ENCODE results near the gene KLRD1.
"Not testable (repeated sequence)": the region's sequence is repeated elsewhere in the genome, so short reads cannot be mapped to it uniquely, and the experiment has no call there.

Gene KLRD1

GRCh38 chr12:10307630-10308029 is at the start of gene KLRD1:
TSS of gene KLRD1 (plus strand) at chr12:10307870. CDS start at chr12:10308078, 208 bp downstream.
- no peak for DNase-seq

DNA sequence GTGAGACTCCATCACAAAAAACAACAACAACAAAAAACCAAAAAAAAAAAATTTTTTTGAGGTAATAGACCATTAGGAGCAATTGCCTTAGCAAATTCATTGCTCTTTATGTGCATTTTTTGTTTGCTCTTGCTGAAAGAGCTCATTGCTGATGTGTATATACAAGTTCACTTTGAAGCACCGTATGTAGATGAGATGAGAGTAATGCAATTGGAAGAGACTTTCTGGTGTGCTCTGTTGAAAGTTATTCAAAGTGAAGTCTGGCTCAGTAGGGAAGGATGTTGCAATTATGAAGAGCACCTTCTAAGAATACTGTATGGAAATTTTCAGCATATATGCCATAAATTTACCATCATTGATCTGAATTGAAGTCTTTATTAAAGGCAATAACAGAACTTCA is 46.7 kb upstream of the KLRD1 start:
- DNase-seq: no peak

DNA sequence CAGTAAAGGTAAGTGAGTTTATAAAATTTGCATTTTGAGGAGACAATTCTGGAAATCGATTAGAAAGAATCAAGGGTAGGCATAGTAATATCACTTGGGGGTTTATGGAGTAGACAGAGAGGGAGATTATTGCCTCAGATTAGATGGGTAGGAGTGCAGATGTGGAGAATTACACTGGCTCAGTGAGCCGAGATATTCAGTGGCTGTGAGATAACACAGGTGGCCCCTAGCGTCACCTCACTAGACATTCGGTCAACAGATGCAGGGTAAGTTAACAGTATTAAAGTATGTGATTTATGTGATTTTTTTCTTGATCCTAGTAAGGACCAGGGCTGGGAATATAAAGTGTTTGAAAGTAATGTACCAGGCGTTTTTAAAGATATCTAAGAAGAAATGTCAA is 39.6 kb upstream of the KLRD1 start:
- no peak for DNase-seq

DNA sequence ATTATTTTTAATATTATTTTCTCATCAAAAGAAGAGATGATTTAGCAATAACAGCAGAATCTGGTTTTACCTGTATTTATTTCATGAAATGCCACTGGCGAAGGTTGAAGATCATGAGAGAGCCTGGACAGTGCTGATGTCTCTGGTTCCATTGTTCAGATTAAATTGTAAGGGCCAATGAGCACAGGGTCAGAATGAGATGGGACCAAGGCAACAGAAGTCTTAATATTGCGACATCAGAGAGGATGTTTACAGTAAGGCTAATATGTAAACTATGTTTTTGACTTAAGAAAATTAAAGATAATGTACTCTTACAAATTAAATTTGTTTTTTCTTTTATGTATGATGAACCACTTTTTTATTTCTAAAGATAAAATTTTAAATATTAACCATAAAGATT is 35.2 kb upstream of the KLRD1 start:
- no peak for DNase-seq

DNA sequence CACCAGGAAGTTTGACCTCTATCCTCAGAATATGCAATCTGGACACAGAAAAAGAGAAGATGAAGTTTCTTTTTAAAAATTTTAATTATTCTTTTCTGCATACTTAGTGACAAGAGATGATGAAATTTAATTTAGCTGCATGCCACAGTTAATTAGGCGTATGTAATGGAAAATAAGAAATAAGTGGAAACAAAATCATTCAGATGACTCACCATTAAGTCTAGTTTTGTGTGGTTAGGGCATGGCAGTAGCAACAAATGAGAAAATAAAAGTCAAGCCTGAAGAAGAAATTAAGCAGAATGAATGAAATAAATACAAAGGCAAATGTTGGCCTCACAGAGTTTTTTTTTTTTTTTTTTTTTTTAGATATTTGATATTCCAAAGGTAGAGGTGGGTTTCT is 30.9 kb upstream of the KLRD1 start:
- no peak for DNase-seq

DNA sequence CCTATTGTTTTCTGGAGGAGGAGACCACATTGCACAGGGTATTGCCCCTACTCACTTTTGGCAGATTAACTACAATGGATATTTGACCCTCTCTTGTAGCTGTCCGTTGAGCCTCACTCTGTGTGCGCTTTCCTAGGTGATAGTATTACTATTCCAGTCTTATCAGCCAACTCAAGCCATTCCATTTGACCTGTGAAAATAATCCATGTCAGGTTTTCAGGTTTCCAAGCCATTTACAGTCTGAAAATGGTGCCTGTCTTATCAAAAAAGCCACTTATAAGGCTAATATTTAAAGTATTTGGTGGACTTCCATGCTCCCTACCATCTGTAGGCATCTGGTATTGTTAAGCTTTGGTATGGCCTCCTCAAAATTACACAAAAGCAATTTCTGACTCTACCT is 29.6 kb upstream of the KLRD1 start:
- no peak for DNase-seq

DNA sequence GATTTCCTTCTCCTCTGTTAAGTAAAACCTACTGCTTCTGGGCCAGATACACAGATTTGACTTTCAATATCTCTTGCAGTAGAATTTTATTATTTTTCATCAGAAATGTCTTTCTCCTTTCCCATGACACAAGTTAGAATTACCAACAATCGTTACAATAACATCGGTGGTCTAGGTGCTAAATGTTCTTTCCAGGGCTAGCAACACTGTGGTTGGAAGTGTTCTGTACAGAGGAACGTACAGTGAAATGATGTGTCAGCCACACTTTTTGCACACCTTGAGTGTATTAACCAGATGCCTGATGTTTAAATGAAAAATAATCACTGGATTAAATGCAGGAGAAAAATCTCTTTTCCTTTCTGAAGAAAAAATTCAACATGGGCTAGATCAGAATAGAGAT is 27.7 kb upstream of the KLRD1 start:
- no peak for DNase-seq

DNA sequence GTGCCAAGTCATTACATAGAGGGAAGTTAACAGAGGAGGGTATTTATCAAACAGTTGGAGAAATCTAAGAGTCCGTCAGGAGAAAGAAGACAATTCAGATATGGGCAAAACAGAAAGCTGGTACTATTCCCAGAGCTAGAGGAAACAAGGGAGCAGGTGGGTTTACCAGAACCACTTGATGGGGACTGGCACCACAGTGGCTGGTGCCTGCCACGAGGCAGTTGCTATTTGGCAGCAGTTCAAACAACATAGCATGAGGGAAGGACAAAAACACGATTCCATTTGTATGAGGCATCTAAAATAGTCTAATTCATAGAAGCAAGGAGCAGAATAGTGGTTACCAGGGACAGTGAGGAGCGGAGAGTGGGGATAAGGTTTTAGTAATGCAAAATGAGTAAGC is 24.6 kb upstream of the KLRD1 start:
- no peak for DNase-seq

GRCh38 chr12:10285919-10286318 is 21.8 kb upstream of the KLRD1 start:
- DNase-seq: no peak

- no peak for DNase-seq
These were observed 18.5 kb upstream of the KLRD1 start for GRCh38 chr12:10289005-10289754.

DNA sequence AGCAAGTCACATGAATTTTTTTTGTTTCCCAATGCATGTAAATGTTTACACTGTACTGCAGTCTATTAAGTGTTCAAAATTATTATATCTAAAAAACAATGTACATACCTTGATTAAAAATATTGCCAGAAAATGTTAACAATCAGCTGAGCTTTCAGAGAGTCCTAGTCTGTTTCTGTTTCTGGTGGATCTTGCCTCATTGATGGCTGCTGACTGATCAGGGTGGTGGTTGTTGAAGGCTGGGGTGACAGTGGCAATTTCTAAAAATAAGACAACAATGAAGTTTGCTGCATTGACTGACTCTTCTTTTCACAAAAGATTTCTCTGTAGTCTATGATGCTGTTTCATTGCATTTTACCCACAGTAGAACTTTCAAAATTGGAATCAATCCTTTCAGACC is 16.6 kb upstream of the KLRD1 start:
- no peak for DNase-seq

DNA sequence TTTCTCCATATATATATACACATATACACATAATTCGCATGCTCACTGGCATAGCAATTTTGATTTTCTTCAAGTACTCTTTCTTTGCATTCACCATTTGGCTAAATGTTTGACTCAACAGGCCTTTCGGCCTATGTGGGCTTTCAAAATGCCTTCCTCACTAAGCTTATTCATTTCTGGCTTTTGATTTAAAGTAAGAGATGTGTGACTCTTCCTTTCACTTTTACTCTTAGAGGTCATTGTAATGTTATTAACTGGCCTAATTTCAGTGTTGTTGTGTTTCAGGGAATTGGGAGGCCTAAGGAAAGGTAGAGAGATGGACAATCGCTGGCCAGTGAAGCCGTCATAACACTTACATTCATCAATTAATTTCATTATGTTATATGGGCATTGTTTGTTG is 14.5 kb upstream of the KLRD1 start:
- no peak for DNase-seq

GRCh38 chr12:10293570-10294227 is 14.0 kb upstream of the KLRD1 start:
- DNase-seq: no peak

- DNase-seq: no peak
These were observed 6.6 kb upstream of the KLRD1 start for GRCh38 chr12:10301103-10301502.

DNA sequence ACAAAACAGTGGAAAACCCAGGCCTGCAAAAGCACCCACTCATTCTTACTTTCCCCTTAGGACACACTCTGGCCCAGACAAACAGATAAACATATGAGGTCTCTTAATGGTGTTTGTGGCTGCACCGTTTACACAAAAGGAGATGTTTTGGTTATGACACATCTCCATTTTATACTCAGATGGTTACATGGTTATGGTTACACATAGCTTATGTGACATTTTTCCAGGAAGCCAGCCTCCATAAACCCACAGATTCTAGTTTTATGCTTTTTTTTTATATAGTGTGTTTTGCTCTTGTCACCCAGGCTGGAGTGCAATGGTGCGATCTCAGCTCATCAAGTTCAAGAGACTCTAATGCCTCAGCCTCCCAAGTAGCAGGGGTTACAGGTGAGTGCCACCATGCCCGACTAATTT is 3.5 kb upstream of the KLRD1 start:
- no peak for DNase-seq

- no peak for DNase-seq
These were observed 2.3 kb upstream of the KLRD1 start for GRCh38 chr12:10305411-10305810.

- no peak for DNase-seq
These were observed 3.5 kb downstream of the KLRD1 start for GRCh38 chr12:10310926-10311720.

- DNase-seq: no peak
These were observed 11.7 kb downstream of the KLRD1 start for GRCh38 chr12:10319388-10319787.

- DNase-seq: no peak
These were observed 13.0 kb downstream of the KLRD1 start for GRCh38 chr12:10320643-10321042.

DNA sequence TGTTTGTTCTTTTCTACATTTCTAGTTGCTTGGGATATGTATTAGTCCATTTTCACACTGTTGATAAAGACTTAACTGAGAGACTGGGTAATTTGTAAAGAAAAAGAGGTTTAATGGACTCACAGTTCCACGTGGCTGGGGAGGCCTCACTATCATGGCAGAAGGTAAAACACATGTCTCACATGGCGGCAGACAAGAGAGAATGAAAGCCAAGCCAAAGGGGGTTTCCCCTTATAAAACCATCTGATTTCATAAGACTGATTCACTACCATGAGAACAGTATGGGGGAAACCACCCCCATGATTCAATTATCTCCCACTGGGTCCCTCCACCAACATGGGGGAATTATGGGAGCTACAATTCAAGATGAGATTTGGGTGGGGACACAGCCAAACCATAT is 21.0 kb downstream of the KLRD1 start:
- not testable (repeated sequence) for DNase-seq

DNA sequence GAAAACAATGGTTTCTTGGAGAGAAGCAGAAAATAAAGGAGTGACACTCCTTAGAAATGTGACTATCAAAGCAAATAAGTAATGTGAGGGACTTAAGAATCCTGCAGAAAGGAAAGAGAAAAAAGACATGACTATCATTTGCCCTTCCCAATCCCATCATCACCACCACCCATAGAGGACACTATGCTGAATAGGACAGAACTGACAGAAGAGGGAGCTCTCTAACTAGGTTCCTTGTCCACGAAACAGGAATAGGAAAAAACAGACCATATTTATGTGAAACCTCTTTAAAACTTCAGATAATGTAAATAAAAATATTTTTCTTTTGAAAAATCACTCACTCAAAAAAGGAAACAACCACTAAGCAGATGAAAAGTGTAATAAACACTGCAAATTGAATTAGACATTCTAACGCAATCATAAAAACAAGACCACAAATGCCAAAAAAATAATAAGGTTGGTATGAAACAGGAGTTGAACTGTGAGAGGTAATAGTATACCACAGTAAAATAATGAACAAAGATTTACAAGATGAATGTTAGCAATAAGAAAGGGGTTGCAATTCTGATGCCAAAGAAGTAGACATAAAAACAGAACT is 24.1 kb downstream of the KLRD1 start:
- DNase-seq: no peak

- not testable (repeated sequence) for DNase-seq
These were observed 28.5 kb downstream of the KLRD1 start for GRCh38 chr12:10336196-10336595.

DNA sequence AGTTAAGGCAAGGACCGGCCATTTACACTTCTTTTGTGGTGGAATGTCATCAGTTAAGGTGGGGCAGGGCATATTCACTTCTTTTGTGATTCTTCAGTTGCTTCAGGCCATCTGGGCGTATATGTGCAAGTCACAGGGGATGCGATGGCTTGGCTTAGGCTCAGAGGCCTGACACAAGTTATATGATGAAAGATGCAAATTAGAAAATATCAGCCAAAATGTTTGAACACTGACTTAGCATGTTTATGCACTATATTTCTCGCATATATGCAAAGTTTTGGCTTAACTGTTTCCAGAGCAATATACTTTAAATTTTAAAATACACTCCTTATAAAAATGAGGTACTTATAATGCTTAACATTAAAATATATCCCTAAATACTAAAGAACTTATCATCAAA is 30.8 kb downstream of the KLRD1 start:
- DNase-seq: not testable (repeated sequence)

Data from stimulated activated CD4-positive, alpha-beta T cell treated with anti-CD3 and anti-CD28 coated beads, Interleukin-12 subunit alpha, Interleukin-12 subunit beta, amount 100 ng/mL, for 4 hours (primary cell).